ENCODE results near the gene NCOA5. TPM values are rescaled to one million over a fixed set of nuclear protein-coding genes. Genes with fewer than 3 reads are reported as not detected.
"Not testable (repeated sequence)": the region's sequence is repeated elsewhere in the genome, so short reads cannot be mapped to it uniquely, and the experiment has no call there.

Gene NCOA5
- total RNA-seq, 2 donors from 2014 or later = 33.9 to 34.2 TPM

DNA sequence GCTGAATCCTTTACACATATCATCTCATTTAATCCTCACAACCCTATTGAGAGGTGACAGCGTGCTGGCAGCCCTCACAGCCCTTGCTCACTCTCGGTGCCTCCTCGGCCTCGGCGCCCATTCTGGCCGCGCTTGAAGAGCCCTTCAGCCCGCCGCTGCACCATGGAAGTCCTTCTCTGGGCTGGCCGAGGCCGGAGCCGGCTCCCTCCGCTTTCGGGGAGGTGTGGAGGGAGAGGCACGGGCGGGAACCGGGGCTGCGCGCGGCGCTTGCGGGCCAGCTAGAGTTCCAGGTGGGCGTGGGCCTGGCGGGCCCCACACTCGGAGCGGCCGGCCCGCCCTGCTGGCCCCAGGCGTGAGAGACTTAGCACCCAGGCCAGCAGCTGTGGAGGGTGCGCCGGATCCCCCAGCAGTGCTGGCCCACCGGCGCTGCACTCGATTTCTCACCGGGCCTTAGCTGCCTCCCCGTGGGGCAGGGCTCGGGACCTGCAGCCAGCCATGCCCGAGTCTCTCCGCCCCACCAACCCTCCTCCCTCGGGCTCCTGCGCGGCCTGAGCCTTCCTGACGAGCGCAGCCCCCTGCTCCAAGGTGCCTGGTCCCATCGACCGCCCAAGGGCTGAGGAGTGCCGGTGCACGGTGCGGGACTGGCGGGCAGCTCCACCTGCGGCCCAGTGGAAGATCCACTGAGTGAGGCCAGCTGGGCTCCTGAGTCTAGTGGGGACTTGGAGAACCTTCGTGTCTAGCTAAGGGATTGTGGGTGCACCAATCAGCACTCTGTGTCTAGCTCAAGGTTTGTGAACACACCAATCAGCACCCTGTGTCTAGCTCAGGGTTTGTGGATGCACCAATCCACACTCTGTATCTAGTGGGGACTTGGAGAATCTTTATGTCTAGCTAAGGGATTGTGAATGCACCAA lies 2.1 kb upstream of the NCOA5 start:
- H3K36me3 Mint-ChIP-seq; ATAC-seq; H3K9me3 Mint-ChIP-seq; H3K27ac Mint-ChIP-seq; H3K4me3 Mint-ChIP-seq; DNase-seq (ENCODE audit: low spot score); H3K27me3 Mint-ChIP-seq: not testable (repeated sequence)
- H3K4me1 Mint-ChIP-seq (ENCODE audit: low read depth in 2 of 2) = peaks cover 18 to 22% of the 10 kb centered on the region in 2 donors

DNA sequence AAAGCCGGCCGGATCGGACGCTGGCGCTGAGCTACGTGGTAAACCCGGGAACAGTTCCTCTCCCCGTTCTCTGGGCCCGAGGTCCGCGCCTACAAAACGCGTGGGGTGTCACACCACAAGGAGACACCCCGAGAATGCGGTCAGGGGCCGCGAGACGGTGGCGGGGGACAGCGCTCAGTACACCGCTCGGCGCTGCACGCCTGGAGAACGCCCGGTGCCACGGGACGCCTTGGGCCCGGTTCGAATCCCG lies 670 bp downstream of the NCOA5 start:
- H3K4me1 Mint-ChIP-seq (ENCODE audit: low read depth in 2 of 2) = peaks cover 34 to 38% of the 10 kb centered on the region in 2 donors
- DNase-seq (ENCODE audit: low spot score) = peak; percentile 66

DNA sequence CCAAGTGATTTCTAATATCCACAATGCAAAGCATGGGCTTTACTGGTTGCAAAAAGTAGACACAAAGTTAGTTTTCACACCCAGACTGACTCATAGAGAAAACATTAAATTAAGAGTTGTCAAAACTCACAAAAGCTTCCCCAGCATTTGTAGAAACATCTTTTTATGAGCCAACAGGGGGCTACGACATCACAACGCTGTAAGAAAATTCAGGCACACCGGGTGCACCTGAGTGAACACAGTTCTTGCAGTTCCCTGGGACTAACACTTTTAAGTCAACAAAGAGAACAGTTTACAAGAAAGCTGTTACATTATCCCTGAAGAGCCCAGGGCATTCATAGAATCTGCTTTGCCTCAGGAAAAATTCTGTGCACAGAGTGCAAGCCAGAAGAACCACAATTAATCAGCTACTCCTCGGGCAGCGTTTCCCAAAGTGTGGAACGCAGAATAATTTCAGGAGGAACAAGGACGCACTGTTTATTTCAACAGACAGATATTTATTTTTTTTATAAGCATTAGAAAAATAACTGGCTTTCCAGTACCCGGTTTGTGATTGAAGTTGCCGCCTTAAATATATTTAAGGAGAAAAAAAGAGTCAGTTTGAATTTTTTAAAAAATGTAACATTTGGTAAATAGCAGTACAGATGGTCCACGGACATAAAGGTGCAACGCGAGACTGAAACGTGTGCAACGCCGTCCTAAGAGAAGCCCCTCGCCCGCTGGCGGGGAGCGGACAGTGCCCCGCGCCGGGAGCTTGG lies 1.2 kb downstream of the NCOA5 start:
- H3K9me3 Mint-ChIP-seq = no peaks in the 10 kb centered on the region
- H3K36me3 Mint-ChIP-seq = no peaks in the 10 kb centered on the region
- peak overlapping the region; percentile 59 to 91 for H3K27ac Mint-ChIP-seq
- no peak for ATAC-seq
- H3K4me3 Mint-ChIP-seq = peak overlapping the region; percentile 93
- H3K27me3 Mint-ChIP-seq = no peaks in the 10 kb centered on the region
- DNase-seq (ENCODE audit: low spot score) = no peak
- peaks cover 35 to 38% of the 10 kb centered on the region in 2 donors for H3K4me1 Mint-ChIP-seq (ENCODE audit: low read depth in 2 of 2)

More for the DNA sequence above, 670 bp downstream of the NCOA5 start:
- peak; percentile 62 to 64 for ATAC-seq
- H3K4me3 Mint-ChIP-seq = peak overlapping the region; percentile 93
- H3K9me3 Mint-ChIP-seq = no peaks in the 10 kb centered on the region
- no peaks in the 10 kb centered on the region for H3K36me3 Mint-ChIP-seq
- no peaks in the 10 kb centered on the region for H3K27me3 Mint-ChIP-seq
- peak overlapping the region; percentile 59 to 91 for H3K27ac Mint-ChIP-seq

DNA sequence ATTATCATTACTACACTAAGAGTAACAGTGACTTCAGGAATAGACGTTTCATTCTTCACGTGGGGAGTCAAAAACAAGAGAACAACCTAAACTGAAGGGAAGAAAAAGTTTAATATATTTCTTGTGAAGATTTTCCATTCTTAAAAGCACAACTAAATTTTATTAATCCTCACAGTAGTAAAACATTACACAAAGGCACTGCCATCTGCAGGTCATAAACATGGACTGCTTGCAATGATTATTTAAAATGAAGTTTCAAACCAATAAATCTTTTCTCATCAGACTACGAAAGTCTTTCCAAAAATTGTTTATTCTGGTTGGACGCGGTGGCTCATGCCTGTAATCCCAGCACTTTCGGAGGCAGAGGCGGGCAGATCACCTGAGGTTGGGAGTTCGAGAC lies 2.6 kb downstream of the NCOA5 start:
- H3K4me3 Mint-ChIP-seq = peak overlapping the region; percentile 93
- H3K27me3 Mint-ChIP-seq = no peaks in the 10 kb centered on the region
- peaks cover 43 to 52% of the 10 kb centered on the region in 2 donors for H3K4me1 Mint-ChIP-seq (ENCODE audit: low read depth in 2 of 2)

DNA sequence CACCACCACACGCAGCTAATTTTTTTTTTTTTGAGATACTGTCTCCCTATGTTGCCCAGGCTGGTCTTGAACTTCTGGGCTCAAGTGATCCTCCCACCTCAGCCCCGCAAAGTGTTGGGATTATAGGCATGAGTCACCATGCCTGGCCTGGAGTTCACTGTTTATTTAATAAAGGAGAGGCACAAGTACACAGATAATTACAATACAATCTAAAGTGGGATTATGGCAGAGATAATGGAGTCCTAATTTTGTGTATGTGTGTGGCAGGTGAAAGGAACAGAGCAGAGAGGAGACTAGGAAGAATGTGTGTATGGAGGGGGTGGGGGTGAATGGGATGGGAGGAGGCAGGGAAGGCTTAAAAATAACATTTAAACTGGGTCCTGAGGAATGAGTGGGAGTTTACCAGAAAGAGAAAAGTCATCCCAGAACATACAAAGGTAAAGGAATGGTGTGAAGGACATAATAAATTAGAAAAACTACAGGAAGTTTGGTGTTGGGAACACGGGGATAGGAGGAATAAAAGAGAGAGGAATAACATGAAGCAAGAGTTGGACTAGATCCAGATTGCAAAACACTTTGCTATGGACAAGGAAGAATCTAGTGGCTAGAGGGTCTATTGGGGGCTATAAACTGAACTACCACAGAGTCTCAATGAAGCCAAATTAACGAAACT lies 4.4 kb downstream of the NCOA5 start:
- no peak overlapping the region for H3K4me3 Mint-ChIP-seq
- H3K9me3 Mint-ChIP-seq = no peaks in the 10 kb centered on the region

More for the DNA sequence above, 2.6 kb downstream of the NCOA5 start:
- no peak overlapping the region for H3K27ac Mint-ChIP-seq
- no peaks in the 10 kb centered on the region for H3K9me3 Mint-ChIP-seq
- H3K36me3 Mint-ChIP-seq = no peaks in the 10 kb centered on the region
- ATAC-seq (no peak), DNase-seq (ENCODE audit: low spot score) (no peak)

DNA sequence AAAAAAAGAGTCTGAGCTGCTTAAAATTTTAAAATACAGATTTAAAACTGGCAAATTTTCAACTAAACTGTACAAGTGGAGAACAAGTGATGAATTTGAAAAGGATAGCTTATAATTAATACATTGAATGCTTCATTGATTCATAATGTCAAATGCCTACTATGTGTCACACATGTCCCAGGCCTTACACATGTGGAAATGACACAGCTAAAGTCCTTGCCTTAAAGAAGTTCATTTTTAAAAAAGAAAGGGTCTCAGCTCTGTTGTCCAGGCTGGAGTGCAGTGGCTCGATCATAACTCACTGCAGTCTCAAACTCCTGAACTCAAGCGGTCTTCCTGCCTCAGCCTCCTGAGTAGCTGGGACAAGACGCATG lies 5.0 kb downstream of the NCOA5 start:
- Mint-ChIP-seq H3K4me3 (no peak overlapping the region), H3K36me3 (no peaks in the 10 kb centered on the region), H3K27me3 (no peaks in the 10 kb centered on the region), H3K4me1 (ENCODE audit: low read depth in 2 of 2) (peaks cover 39 to 44% of the 10 kb centered on the region in 2 donors), H3K9me3 (no peaks in the 10 kb centered on the region), H3K27ac (no peak overlapping the region)
- ATAC-seq (no peak), DNase-seq (ENCODE audit: low spot score) (no peak)

More for the DNA sequence above, 4.4 kb downstream of the NCOA5 start:
- Mint-ChIP-seq H3K36me3 (no peaks in the 10 kb centered on the region), H3K27ac (no peak overlapping the region), H3K4me1 (ENCODE audit: low read depth in 2 of 2) (peaks cover 43 to 49% of the 10 kb centered on the region in 2 donors), H3K27me3 (no peaks in the 10 kb centered on the region)
- ATAC-seq = no peak
- DNase-seq (ENCODE audit: low spot score) = no peak

DNA sequence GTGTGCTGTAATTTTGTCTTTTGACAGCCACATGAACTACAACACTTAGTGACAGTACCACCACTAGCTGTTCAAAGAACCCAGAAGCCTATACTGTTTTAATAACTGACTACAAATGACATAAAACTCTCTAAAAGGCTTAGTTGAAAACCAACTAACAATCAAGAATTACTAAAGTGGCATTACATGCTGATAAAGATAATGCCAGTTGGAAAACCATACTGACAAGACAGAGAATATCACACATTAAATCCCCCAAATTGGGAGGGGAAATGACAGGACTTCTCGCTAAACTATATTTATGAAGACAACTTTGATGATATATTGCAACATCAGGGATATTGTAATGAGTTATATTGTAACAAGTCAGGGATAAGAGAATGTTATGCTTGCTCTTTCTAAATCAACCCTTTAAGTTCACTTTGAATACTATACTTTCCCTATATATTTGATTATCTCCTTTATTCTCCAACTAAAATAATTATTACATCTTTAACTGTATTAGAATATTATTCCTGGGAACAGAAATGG lies 6.2 kb downstream of the NCOA5 start:
- DNase-seq (ENCODE audit: low spot score) (no peak), ATAC-seq (no peak)
- Mint-ChIP-seq H3K9me3 (no peaks in the 10 kb centered on the region), H3K36me3 (no peaks in the 10 kb centered on the region), H3K4me1 (ENCODE audit: low read depth in 2 of 2) (peaks cover 43% of the 10 kb centered on the region in 2 donors), H3K27me3 (no peaks in the 10 kb centered on the region), H3K4me3 (no peak overlapping the region), H3K27ac (no peak overlapping the region)

DNA sequence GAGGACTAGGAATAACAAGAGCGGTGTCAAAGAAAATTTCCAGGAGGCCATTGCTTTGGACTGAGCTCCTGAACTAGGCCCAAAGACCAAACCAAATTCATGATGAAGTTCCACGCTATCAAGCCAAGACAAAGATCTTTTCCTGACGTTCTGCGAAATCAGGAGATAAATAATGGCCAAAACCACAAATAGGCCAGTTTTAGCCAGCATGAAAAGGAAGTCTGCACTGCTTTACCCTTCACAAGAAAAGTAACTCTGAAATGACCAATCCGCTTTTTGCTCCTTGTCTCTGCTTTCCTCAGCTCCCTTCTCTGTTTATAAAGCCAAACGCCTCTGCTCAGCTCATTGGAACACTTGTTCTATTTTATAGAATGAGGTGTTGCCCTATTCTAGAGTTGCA lies 6.7 kb downstream of the NCOA5 start:
- Mint-ChIP-seq H3K4me1 (ENCODE audit: low read depth in 2 of 2) (peaks cover 38 to 39% of the 10 kb centered on the region in 2 donors), H3K36me3 (no peaks in the 10 kb centered on the region), H3K27me3 (no peaks in the 10 kb centered on the region), H3K27ac (no peak overlapping the region), H3K9me3 (no peaks in the 10 kb centered on the region), H3K4me3 (no peak overlapping the region)
- ATAC-seq (no peak), DNase-seq (ENCODE audit: low spot score) (no peak)

DNA sequence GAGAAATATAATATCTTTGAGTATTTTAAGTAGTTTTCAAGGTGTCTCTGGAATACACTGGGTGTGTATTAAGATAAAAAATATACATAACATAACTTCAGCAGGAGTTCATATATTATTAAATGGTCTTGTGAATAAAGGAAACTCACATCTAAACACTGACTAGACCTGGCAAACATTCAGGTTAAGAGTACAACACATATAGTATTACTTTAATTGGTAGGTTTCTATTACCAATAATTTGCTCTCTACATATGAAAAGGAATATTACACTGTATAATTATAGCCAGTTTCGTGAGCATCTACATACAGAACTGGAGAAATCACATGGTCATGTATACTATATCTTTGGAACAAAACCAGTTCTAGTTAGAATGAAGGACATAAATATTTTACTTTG lies 8.7 kb downstream of the NCOA5 start:
- Mint-ChIP-seq H3K27me3 (no peaks in the 10 kb centered on the region), H3K9me3 (no peaks in the 10 kb centered on the region), H3K27ac (no peak overlapping the region), H3K4me3 (no peak overlapping the region), H3K4me1 (ENCODE audit: low read depth in 2 of 2) (peaks cover 22 to 24% of the 10 kb centered on the region in 2 donors), H3K36me3 (no peaks in the 10 kb centered on the region)
- DNase-seq (ENCODE audit: low spot score) (no peak), ATAC-seq (no peak)

DNA sequence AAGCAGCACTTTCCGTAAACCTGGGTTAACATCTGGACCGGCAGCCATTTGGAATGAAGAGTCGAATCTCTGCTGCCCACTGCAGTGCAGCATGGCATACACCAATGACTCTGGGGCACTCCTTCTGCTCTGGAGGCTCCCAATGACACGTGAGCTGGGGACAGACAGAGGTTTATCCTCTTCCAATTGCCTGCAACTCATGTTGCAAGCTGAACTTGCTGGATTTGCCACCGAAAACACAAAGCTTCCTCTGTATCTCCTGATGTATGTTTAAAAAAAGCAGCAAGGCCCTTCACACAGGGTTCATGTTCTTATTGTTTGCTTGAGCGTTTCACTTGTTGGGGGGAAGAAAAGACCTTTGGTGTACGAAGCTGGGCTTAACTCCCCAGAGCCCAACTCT lies 10.8 kb downstream of the NCOA5 start:
- no peaks in the 10 kb centered on the region for H3K27me3 Mint-ChIP-seq
- H3K36me3 Mint-ChIP-seq = peaks cover 6% of the 10 kb centered on the region
- H3K9me3 Mint-ChIP-seq = no peaks in the 10 kb centered on the region
- peaks cover 14 to 18% of the 10 kb centered on the region in 2 donors for H3K4me1 Mint-ChIP-seq (ENCODE audit: low read depth in 2 of 2)
- no peak overlapping the region for H3K4me3 Mint-ChIP-seq
- ATAC-seq (no peak), DNase-seq (ENCODE audit: low spot score) (no peak)
- no peak overlapping the region for H3K27ac Mint-ChIP-seq

DNA sequence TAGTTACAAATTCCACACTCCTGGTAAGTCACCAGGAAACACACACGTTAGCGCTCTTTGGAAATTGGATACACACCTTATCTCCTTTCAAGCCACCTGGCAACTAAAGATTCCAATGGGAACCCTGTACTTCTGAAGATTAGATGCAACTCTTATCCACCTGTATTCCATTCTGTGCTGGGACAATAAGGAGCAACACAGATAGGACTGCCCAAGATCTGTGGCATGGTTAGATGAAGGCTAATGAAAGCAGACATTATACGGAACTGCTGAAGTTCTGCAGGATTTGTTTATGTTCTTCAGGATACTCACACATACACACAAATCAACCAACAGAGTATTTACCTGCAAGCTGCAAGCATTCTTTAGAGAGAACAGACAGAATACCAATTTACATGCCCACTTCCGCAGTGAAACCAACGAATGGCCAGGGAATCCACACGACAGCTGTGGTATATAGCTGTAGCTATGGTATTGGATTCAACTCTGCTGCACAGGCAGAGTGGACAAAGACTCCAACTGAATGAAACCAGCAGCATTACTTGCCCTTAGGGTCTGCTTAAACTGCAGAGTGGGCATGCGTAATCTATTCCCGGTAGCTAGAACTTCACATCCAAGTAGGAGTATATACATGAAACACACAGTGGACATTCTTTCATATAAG lies 12.0 kb downstream of the NCOA5 start:
- Mint-ChIP-seq H3K27me3 (no peaks in the 10 kb centered on the region), H3K4me1 (ENCODE audit: low read depth in 2 of 2) (peaks cover 5 to 11% of the 10 kb centered on the region in 2 donors), H3K27ac (no peak overlapping the region), H3K36me3 (peaks cover 6% of the 10 kb centered on the region), H3K9me3 (no peaks in the 10 kb centered on the region), H3K4me3 (no peak overlapping the region)
- no peak for ATAC-seq
- no peak for DNase-seq (ENCODE audit: low spot score)

DNA sequence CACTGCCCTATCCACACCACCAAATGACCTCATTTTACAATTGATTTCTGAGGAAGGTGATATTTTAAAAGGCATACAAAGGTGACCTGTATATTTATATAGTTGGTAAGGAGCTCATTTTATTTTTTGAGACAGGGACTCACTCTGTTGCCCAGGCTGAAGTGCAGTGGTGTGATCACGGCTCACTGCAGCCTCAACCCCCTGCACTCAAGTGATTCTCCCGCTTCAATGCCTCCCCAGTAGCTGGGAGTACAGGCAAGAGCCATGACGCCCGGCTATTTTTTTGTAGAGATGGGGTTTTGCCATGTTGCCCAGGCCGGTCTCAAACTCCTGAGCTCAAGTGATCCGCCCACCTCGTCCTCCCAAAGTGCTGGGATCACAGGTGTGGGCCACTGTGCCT lies 13.0 kb downstream of the NCOA5 start:
- Mint-ChIP-seq H3K27ac (no peak overlapping the region), H3K4me1 (ENCODE audit: low read depth in 2 of 2) (peaks cover 0 to 9% of the 10 kb centered on the region in 2 donors), H3K4me3 (no peak overlapping the region), H3K27me3 (no peaks in the 10 kb centered on the region), H3K9me3 (no peaks in the 10 kb centered on the region), H3K36me3 (peaks cover 6% of the 10 kb centered on the region)
- ATAC-seq (no peak), DNase-seq (ENCODE audit: low spot score) (no peak)

DNA sequence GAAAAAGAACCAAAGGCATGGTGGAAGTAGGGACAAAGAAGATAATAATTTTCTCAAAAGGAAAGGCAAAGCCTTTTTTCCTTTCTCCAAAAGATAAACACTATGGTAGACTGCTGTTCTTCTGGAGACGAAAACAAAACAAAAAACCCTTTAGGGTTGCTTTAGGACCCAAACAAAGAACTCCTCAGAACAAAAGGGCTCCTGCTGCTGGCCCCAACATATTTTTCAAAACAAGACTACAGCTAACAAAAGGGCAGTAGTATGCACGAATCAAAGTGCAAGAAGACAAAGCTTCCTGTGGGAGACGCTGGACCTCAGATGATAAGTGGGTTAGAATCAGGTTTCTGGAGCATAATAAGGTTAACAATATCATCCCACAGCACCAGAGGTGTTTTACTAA lies 15.8 kb downstream of the NCOA5 start:
- H3K27ac Mint-ChIP-seq = no peak overlapping the region
- H3K4me1 Mint-ChIP-seq (ENCODE audit: low read depth in 2 of 2) = peaks cover 0 to 3% of the 10 kb centered on the region in 2 donors
- peaks cover 10% of the 10 kb centered on the region for H3K36me3 Mint-ChIP-seq
- no peak for DNase-seq (ENCODE audit: low spot score)
- no peak for ATAC-seq
- no peaks in the 10 kb centered on the region for H3K27me3 Mint-ChIP-seq
- no peaks in the 10 kb centered on the region for H3K9me3 Mint-ChIP-seq
- H3K4me3 Mint-ChIP-seq = no peak overlapping the region
